ENCODE data around the gene HGFAC.

Gene HGFAC

GRCh38 chr4:3402491-3403347 is 39.0 kb upstream of the HGFAC start:
- TF ChIP-seq FOXP2 (optimal IDR thresholded peaks at IDR 0.05; ENCODE audit: control extremely low read depth, extremely low read length, insufficient read depth) = no peak
- no peak for TF ChIP-seq EZH2 (IDR thresholded peaks at IDR 0.05)
- TF ChIP-seq POLR2AphosphoS5 (IDR thresholded peaks at IDR 0.05; ENCODE audit: borderline replicate concordance, low read depth, low read length) = no peak
- no peak overlapping the region for H3K27ac ChIP-seq
- H3K36me3 ChIP-seq (ENCODE audit: insufficient read depth, low read length) = peaks cover 15% of the 10 kb centered on the region
- H3K9me3 ChIP-seq (ENCODE audit: low read depth, low read length) = 0 out of 2 replicates have a peak, but pooled peaks cover 7% of the 10 kb centered on the region
- H3K4me3 ChIP-seq = no peak overlapping the region
- no peak overlapping the region for H3K9ac ChIP-seq (ENCODE audit: insufficient read length)
- no peak for DNase-seq (ENCODE audit: low read depth, low spot score)

DNA sequence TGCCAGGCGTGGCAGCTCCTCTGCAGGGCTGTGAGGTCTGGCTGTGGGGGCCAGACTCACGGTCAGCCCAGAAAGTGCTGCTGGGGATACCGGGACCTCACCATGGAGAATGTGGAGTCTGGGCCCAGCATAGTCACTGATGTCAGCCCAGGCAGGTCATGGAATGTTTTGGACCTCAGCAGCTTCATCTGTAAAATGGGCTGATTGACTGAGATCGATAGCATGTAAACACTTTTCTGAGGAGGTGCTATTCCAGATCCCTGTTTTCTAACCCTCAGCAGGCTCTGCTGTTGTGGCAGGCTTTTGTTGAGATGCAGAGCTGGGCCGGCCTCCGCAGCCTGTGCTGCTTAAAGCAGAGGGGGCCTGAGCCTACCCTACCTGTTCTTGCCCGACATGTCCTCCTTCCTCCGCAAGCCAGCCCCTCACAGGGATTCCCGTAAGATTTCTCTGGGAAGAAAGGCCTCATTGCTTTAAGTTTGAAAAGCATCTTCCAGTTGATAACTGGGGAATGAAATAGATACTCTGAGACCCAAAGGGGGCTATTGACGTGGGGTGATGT is 38.3 kb upstream of the HGFAC start:
- H3K9me3 ChIP-seq (ENCODE audit: low read depth, low read length) = 0 out of 2 replicates have a peak, but pooled peaks cover 7% of the 10 kb centered on the region
- H3K36me3 ChIP-seq (ENCODE audit: insufficient read depth, low read length) = peaks cover 15% of the 10 kb centered on the region
- no peak overlapping the region for H3K4me3 ChIP-seq
- H3K27ac ChIP-seq = no peak overlapping the region
- no peak for TF ChIP-seq POLR2AphosphoS5 (IDR thresholded peaks at IDR 0.05; ENCODE audit: borderline replicate concordance, low read depth, low read length)
- no peak for TF ChIP-seq EZH2 (IDR thresholded peaks at IDR 0.05)
- no peak for TF ChIP-seq FOXP2 (optimal IDR thresholded peaks at IDR 0.05; ENCODE audit: control extremely low read depth, extremely low read length, insufficient read depth)
- no peak for DNase-seq (ENCODE audit: low read depth, low spot score)
- no peak overlapping the region for H3K9ac ChIP-seq (ENCODE audit: insufficient read length)

- Histone ChIP-seq H3K9me3 (ENCODE audit: low read depth, low read length) (0 out of 2 replicates have a peak, but pooled peaks cover 7% of the 10 kb centered on the region), H3K27ac (no peak overlapping the region), H3K9ac (ENCODE audit: insufficient read length) (no peak overlapping the region), H3K36me3 (ENCODE audit: insufficient read depth, low read length) (peaks cover 15% of the 10 kb centered on the region), H3K4me3 (no peak overlapping the region)
- TF ChIP-seq POLR2AphosphoS5 (IDR thresholded peaks at IDR 0.05; ENCODE audit: borderline replicate concordance, low read depth, low read length) = no peak
- no peak for TF ChIP-seq FOXP2 (optimal IDR thresholded peaks at IDR 0.05; ENCODE audit: control extremely low read depth, extremely low read length, insufficient read depth)
- no peak for TF ChIP-seq EZH2 (IDR thresholded peaks at IDR 0.05)
- DNase-seq (ENCODE audit: low read depth, low spot score) = no peak
Observed at GRCh38 chr4:3404546-3404945, 37.2 kb upstream of the HGFAC start.

DNA sequence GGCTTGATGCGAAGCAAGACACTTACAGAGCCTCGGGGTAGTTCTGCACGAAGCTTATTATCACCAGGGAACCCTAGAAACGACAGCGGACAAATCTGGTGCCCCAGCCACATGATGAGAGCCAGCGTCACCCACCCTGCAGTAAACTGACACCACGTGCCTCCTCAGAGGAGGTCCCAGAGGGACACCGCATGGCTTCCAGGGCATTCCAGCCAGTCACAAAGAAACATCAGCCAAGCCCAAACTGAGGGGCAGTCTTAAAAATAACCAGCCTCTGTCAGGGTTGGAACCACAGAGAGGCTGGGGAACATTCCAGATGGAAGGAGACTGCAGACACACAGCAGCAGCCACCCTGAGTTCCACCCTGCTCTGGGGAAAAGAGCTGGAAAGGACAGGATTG is 36.6 kb upstream of the HGFAC start:
- H3K27ac ChIP-seq = no peak overlapping the region
- H3K36me3 ChIP-seq (ENCODE audit: insufficient read depth, low read length) = peaks cover 15% of the 10 kb centered on the region
- DNase-seq (ENCODE audit: low read depth, low spot score) = no peak
- H3K9me3 ChIP-seq (ENCODE audit: low read depth, low read length) = 0 out of 2 replicates have a peak, but pooled peaks cover 7% of the 10 kb centered on the region
- no peak overlapping the region for H3K4me3 ChIP-seq
- TF ChIP-seq EZH2 (IDR thresholded peaks at IDR 0.05) (no peak), FOXP2 (optimal IDR thresholded peaks at IDR 0.05; ENCODE audit: control extremely low read depth, extremely low read length, insufficient read depth) (no peak), POLR2AphosphoS5 (IDR thresholded peaks at IDR 0.05; ENCODE audit: borderline replicate concordance, low read depth, low read length) (no peak)
- H3K9ac ChIP-seq (ENCODE audit: insufficient read length) = no peak overlapping the region

DNA sequence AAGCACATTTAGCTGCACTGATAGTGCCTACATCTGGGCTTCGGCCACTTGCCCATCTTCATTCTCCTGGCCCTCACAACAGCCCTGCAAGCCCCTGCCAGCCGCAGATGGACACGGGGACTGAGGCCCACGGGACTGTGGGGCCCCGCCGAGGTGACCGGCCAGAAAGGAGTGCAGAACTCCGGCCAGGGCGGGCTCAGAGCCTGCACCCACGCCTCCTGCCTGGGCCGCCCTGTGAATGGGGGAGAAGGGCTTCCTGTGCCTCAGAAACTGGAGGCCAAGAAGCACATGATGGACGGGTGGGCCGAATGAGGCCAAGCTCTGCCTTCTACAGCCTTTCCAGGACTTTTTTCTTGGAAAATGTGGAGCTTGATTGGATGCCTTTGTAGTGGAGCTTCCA is 35.7 kb upstream of the HGFAC start:
- Histone ChIP-seq H3K9ac (ENCODE audit: insufficient read length) (no peak overlapping the region), H3K4me3 (no peak overlapping the region), H3K9me3 (ENCODE audit: low read depth, low read length) (0 out of 2 replicates have a peak, but pooled peaks cover 7% of the 10 kb centered on the region), H3K27ac (no peak overlapping the region), H3K36me3 (ENCODE audit: insufficient read depth, low read length) (peaks cover 15% of the 10 kb centered on the region)
- no peak for TF ChIP-seq EZH2 (IDR thresholded peaks at IDR 0.05)
- no peak for TF ChIP-seq FOXP2 (optimal IDR thresholded peaks at IDR 0.05; ENCODE audit: control extremely low read depth, extremely low read length, insufficient read depth)
- TF ChIP-seq POLR2AphosphoS5 (IDR thresholded peaks at IDR 0.05; ENCODE audit: borderline replicate concordance, low read depth, low read length) = no peak
- DNase-seq (ENCODE audit: low read depth, low spot score) = no peak

- Histone ChIP-seq H3K36me3 (ENCODE audit: insufficient read depth, low read length) (peaks cover 15% of the 10 kb centered on the region), H3K9ac (ENCODE audit: insufficient read length) (no peak overlapping the region), H3K27ac (peak overlapping the region; percentile 96; the same call in 1 of the 2 replicates), H3K4me3 (no peak overlapping the region), H3K9me3 (ENCODE audit: low read depth, low read length) (0 out of 2 replicates have a peak, but pooled peaks cover 7% of the 10 kb centered on the region)
- DNase-seq (ENCODE audit: low read depth, low spot score) = no peak
- TF ChIP-seq EZH2 (IDR thresholded peaks at IDR 0.05) (no peak), FOXP2 (optimal IDR thresholded peaks at IDR 0.05; ENCODE audit: control extremely low read depth, extremely low read length, insufficient read depth) (no peak), POLR2AphosphoS5 (IDR thresholded peaks at IDR 0.05; ENCODE audit: borderline replicate concordance, low read depth, low read length) (no peak)
Observed at GRCh38 chr4:3406431-3406830, 35.3 kb upstream of the HGFAC start.

- H3K36me3 ChIP-seq (ENCODE audit: insufficient read depth, low read length) = peaks cover 15% of the 10 kb centered on the region
- H3K9ac ChIP-seq (ENCODE audit: insufficient read length) = peak overlapping the region; percentile 7
- H3K9me3 ChIP-seq (ENCODE audit: low read depth, low read length) = 0 out of 2 replicates have a peak, but pooled peaks cover 7% of the 10 kb centered on the region
- no peak for DNase-seq (ENCODE audit: low read depth, low spot score)
- H3K27ac ChIP-seq = peak overlapping the region; percentile 96
- TF ChIP-seq FOXP2 (optimal IDR thresholded peaks at IDR 0.05; ENCODE audit: control extremely low read depth, extremely low read length, insufficient read depth) (no peak), EZH2 (IDR thresholded peaks at IDR 0.05) (no peak), POLR2AphosphoS5 (IDR thresholded peaks at IDR 0.05; ENCODE audit: borderline replicate concordance, low read depth, low read length) (no peak)
- H3K4me3 ChIP-seq = peak overlapping the region; percentile 66
Observed at GRCh38 chr4:3407171-3407771, 34.5 kb upstream of the HGFAC start.

Data from SK-N-MC (cell line).